AG08395 (cell line): Measurements from ENCODE around the gene COL6A3.
A peak's percentile ranks its signal among the peaks of the same experiment; 100 is the strongest.

ENCODE experiments used
- DNase-seq: peaks from one replicate; pipeline ENCODE4 v3.0.0; 2012; ENCODE audit warnings: mixed read lengths, low spot score

The COL6A3 gene

GRCh38 chr2:237348281-237348865 lies 65.6 kb downstream of the COL6A3 start:
- no peak for DNase-seq

- DNase-seq, result peak; percentile 39
Measured at GRCh38 chr2:237345891-237346640, 67.9 kb downstream of the COL6A3 start.

- no peak for DNase-seq
Measured at GRCh38 chr2:237345411-237345810, 68.6 kb downstream of the COL6A3 start.

- DNase-seq, result no peak
Measured at GRCh38 chr2:237344942-237345341, 69.0 kb downstream of the COL6A3 start.

GRCh38 chr2:237343993-237344392 lies 70.0 kb downstream of the COL6A3 start:
- DNase-seq, result no peak

- DNase-seq, result no peak
Measured at GRCh38 chr2:237341872-237342271, 72.1 kb downstream of the COL6A3 start.

- no peak for DNase-seq
Measured at GRCh38 chr2:237337586-237337985, 76.4 kb downstream of the COL6A3 start.

- DNase-seq, result no peak
Measured at GRCh38 chr2:237336131-237336530, 77.8 kb downstream of the COL6A3 start.

- no peak for DNase-seq
Measured at GRCh38 chr2:237333748-237334147, 80.2 kb downstream of the COL6A3 start.

- no peak for DNase-seq
Measured at GRCh38 chr2:237330541-237330940, 83.4 kb downstream of the COL6A3 start.

- DNase-seq, result no peak
Measured at GRCh38 chr2:237327175-237327950, 86.6 kb downstream of the COL6A3 start.

GRCh38 chr2:237326266-237327171 lies 87.4 kb downstream of the COL6A3 start:
- no peak for DNase-seq

GRCh38 chr2:237324837-237325236 lies 89.1 kb downstream of the COL6A3 start:
- DNase-seq, result no peak

- no peak for DNase-seq
Measured at GRCh38 chr2:237324405-237324831, 89.5 kb downstream of the COL6A3 start.

GRCh38 chr2:237323656-237324055 lies 90.3 kb downstream of the COL6A3 start:
- DNase-seq, result no peak

- no peak for DNase-seq
Measured at GRCh38 chr2:237322564-237322963, 91.4 kb downstream of the COL6A3 start.

- no peak for DNase-seq
Measured at GRCh38 chr2:237321746-237322145, 92.2 kb downstream of the COL6A3 start.

GRCh38 chr2:237320801-237321560 lies 93.0 kb downstream of the COL6A3 start:
- DNase-seq, result no peak

GRCh38 chr2:237319887-237320286 lies 94.1 kb downstream of the COL6A3 start:
- no peak for DNase-seq

GRCh38 chr2:237319086-237319820 lies 94.7 kb downstream of the COL6A3 start:
- no peak for DNase-seq
